Iris pigment epithelial cell (primary cell): Measurements from ENCODE around the gene CXCR2.
"Not testable (repeated sequence)": the region's sequence is repeated elsewhere in the genome, so short reads cannot be mapped to it uniquely, and the experiment has no call there.

Source experiments
- DNase-seq: peaks from one replicate; pipeline ENCODE4 v3.0.0-alpha.2; 2011; ENCODE audit warnings: low read depth

The CXCR2 gene

GRCh38 chr2:218130377-218130776 lies 4.5 kb downstream of the CXCR2 start:
- no peak for DNase-seq

GRCh38 chr2:218130822-218131221 lies 5.0 kb downstream of the CXCR2 start:
- DNase-seq = no peak

- no peak for DNase-seq
These were observed 11.7 kb downstream of the CXCR2 start for GRCh38 chr2:218137514-218137913.

GRCh38 chr2:218138047-218138446 lies 12.2 kb downstream of the CXCR2 start:
- DNase-seq = no peak

GRCh38 chr2:218145124-218145523 lies 19.3 kb downstream of the CXCR2 start:
- DNase-seq = peak; percentile 72

- peak; percentile 52 for DNase-seq
These were observed 20.2 kb downstream of the CXCR2 start for GRCh38 chr2:218146056-218146455.

- DNase-seq = no peak
These were observed 23.3 kb downstream of the CXCR2 start for GRCh38 chr2:218149098-218149497.

GRCh38 chr2:218149848-218150440 lies 24.1 kb downstream of the CXCR2 start:
- DNase-seq = no peak

- no peak for DNase-seq
These were observed 26.3 kb downstream of the CXCR2 start for GRCh38 chr2:218152172-218152571.

- DNase-seq = no peak
These were observed 26.9 kb downstream of the CXCR2 start for GRCh38 chr2:218152777-218153176.

GRCh38 chr2:218155953-218156479 lies 30.2 kb downstream of the CXCR2 start:
- no peak for DNase-seq

GRCh38 chr2:218161644-218162043 lies 35.8 kb downstream of the CXCR2 start:
- no peak for DNase-seq

- DNase-seq = no peak
These were observed 37.0 kb downstream of the CXCR2 start for GRCh38 chr2:218162814-218163213.

GRCh38 chr2:218166791-218167190 lies 41.0 kb downstream of the CXCR2 start, which contains the start of gene CXCR1:
Gene CXCR1, minus strand, starts transcription at chr2:218166962. Its CDS starts 1,751 bp downstream, at chr2:218165211.
- DNase-seq = no peak

- DNase-seq = no peak
These were observed 42.2 kb downstream of the CXCR2 start for GRCh38 chr2:218168016-218168415.

GRCh38 chr2:218168635-218169462 lies 43.0 kb downstream of the CXCR2 start:
- DNase-seq = peak; percentile 27

- DNase-seq = no peak
These were observed 44.1 kb downstream of the CXCR2 start for GRCh38 chr2:218169757-218170546.

GRCh38 chr2:218171744-218172143 lies 45.9 kb downstream of the CXCR2 start:
- DNase-seq = not testable (repeated sequence)

GRCh38 chr2:218172845-218173244 lies 47.0 kb downstream of the CXCR2 start:
- no peak for DNase-seq

GRCh38 chr2:218179782-218180181 lies 54.0 kb downstream of the CXCR2 start:
- DNase-seq = no peak

- DNase-seq = no peak
These were observed 54.8 kb downstream of the CXCR2 start for GRCh38 chr2:218180467-218181114.

GRCh38 chr2:218184331-218184730 lies 58.5 kb downstream of the CXCR2 start:
- no peak for DNase-seq
